Activated CD8-positive, alpha-beta memory T cell treated with anti-CD3 and anti-CD28 coated beads for 24 hours (primary cell): Measurements from ENCODE around the gene GTF2H2.
"Not testable (repeated sequence)": the region's sequence is repeated elsewhere in the genome, so short reads cannot be mapped to it uniquely, and the experiment has no call there.

Experiments used
- DNase-seq: peaks from one replicate; pipeline ENCODE4 v3.0.0-alpha.2; 2020

GTF2H2 gene

GRCh38 chr5:71067262-71067928 lies at the start of gene GTF2H2:
TSS of gene GTF2H2 (minus strand) at chr5:71067676. CDS start at chr5:71062763, 4,913 bp downstream.
- DNase-seq, result not testable (repeated sequence)

GRCh38 chr5:71109730-71110275 lies 42.3 kb upstream of the GTF2H2 start:
- not testable (repeated sequence) for DNase-seq

- DNase-seq, result not testable (repeated sequence)
These were observed 32.5 kb upstream of the GTF2H2 start for GRCh38 chr5:71099996-71100395.

GRCh38 chr5:71097930-71098203 lies 30.4 kb upstream of the GTF2H2 start:
- not testable (repeated sequence) for DNase-seq

GRCh38 chr5:71097173-71097929 lies 29.9 kb upstream of the GTF2H2 start:
- DNase-seq, result not testable (repeated sequence)

- not testable (repeated sequence) for DNase-seq
These were observed 22.3 kb upstream of the GTF2H2 start for GRCh38 chr5:71089773-71090172.

GRCh38 chr5:71088754-71089153 lies 21.3 kb upstream of the GTF2H2 start:
- not testable (repeated sequence) for DNase-seq

GRCh38 chr5:71086145-71086544 lies 18.7 kb upstream of the GTF2H2 start:
- DNase-seq, result not testable (repeated sequence)

GRCh38 chr5:71084280-71085063 lies 17.0 kb upstream of the GTF2H2 start:
- not testable (repeated sequence) for DNase-seq

GRCh38 chr5:71082898-71083297 lies 15.4 kb upstream of the GTF2H2 start:
- not testable (repeated sequence) for DNase-seq

GRCh38 chr5:71082340-71082739 lies 14.9 kb upstream of the GTF2H2 start:
- not testable (repeated sequence) for DNase-seq

- DNase-seq, result not testable (repeated sequence)
These were observed 6.2 kb downstream of the GTF2H2 start for GRCh38 chr5:71061322-71061721.

GRCh38 chr5:71059426-71059825 lies 8.1 kb downstream of the GTF2H2 start:
- DNase-seq, result not testable (repeated sequence)

GRCh38 chr5:71044808-71045207 lies 22.7 kb downstream of the GTF2H2 start:
- DNase-seq, result not testable (repeated sequence)

- DNase-seq, result not testable (repeated sequence)
These were observed 23.3 kb downstream of the GTF2H2 start for GRCh38 chr5:71044128-71044527.

GRCh38 chr5:71031046-71031776 lies 36.3 kb downstream of the GTF2H2 start:
- DNase-seq, result not testable (repeated sequence)

- DNase-seq, result not testable (repeated sequence)
These were observed 42.1 kb downstream of the GTF2H2 start, which contains the start of gene NAIP for GRCh38 chr5:71025289-71025953. TSS of gene NAIP (minus strand) at chr5:71025339. CDS start at chr5:71012915, 12,424 bp downstream.

GRCh38 chr5:71020643-71021042 lies 46.8 kb downstream of the GTF2H2 start:
- not testable (repeated sequence) for DNase-seq

- DNase-seq, result not testable (repeated sequence)
These were observed 49.0 kb downstream of the GTF2H2 start for GRCh38 chr5:71018376-71019005.

- DNase-seq, result no peak
These were observed 53.3 kb downstream of the GTF2H2 start for GRCh38 chr5:71014176-71014575.

- no peak for DNase-seq
These were observed 53.9 kb downstream of the GTF2H2 start for GRCh38 chr5:71013575-71013974.
